ENCODE results near the gene OR1M1.

GRCh38 chr19:9054207-9054606 lies 32.7 kb upstream of the OR1M1 start:
- TF ChIP-seq CTCF (IDR thresholded peaks at IDR 0.05) (no peak), POLR2A (IDR thresholded peaks at IDR 0.05) (no peak)

All from stomach (tissue), 4 donors.